Measurements from ENCODE around the gene PAGR1. TPM values are rescaled to one million over a fixed set of nuclear protein-coding genes. Genes with fewer than 3 reads are reported as not detected.

PAGR1 gene
- total and polyA plus RNA-seq, 9 of the 15 experiments (the other 6 are each of a cell fraction or from before 2014, with no cell fraction given), result 1.4 to 58.2 (median 16.8) TPM

- TF ChIP-seq ZNF512 (tag; IDR thresholded peaks at IDR 0.05) (no peak), CHD4 (IDR thresholded peaks at IDR 0.05; ENCODE audit: insufficient read depth, insufficient replicate concordance, low read depth, low read length, poor library complexity, severe bottlenecking) (no peak), FIP1L1 (IDR thresholded peaks at IDR 0.05; ENCODE audit: low read depth, low read length, poor library complexity, severe bottlenecking) (no peak), REST (IDR thresholded peaks at IDR 0.05; ENCODE audit: borderline replicate concordance) (peak; percentile 14; the same call in 1 of the 2 replicates), REST (CRISPR knock-in tag; IDR thresholded peaks at IDR 0.05; ENCODE audit: low read depth) (no peak), ZNF3 (CRISPR knock-in tag; IDR thresholded peaks at IDR 0.05) (no peak), SMARCB1 (IDR thresholded peaks at IDR 0.05; ENCODE audit: insufficient read length, low read depth) (no peak), SAFB (IDR thresholded peaks at IDR 0.05; ENCODE audit: borderline replicate concordance, low read depth, low read length) (0 out of 2 replicates have a peak, but pooled peaks have one; percentile 11), ZZZ3 (IDR thresholded peaks at IDR 0.05) (no peak), POLR2G (IDR thresholded peaks at IDR 0.05; ENCODE audit: low read depth, low read length) (peak; percentile 36), E2F6 (IDR thresholded peaks at IDR 0.05; ENCODE audit: borderline replicate concordance in 1 of 2, extremely low read depth in 1 of 2, insufficient read depth in 1 of 2, insufficient read length in 1 of 2, low read depth in 1 of 2, low read length in 1 of 2, poor library complexity in 1 of 2, severe bottlenecking in 1 of 2) (peak; percentile 13 to 63), ARID1B (IDR thresholded peaks at IDR 0.05) (no peak), EGR1 (conservative IDR thresholded peaks at IDR 0.05) (peak; percentile 49; the same call in 1 of the 2 replicates)
Observed at GRCh38 chr16:29811896-29812665, 3.9 kb upstream of the PAGR1 start, which contains the start of gene PRRT2 (continued).

All from K562 (cell line).